Measurements from ENCODE around the gene SLC12A4.
"Not testable (repeated sequence)": the region's sequence is repeated elsewhere in the genome, so short reads cannot be mapped to it uniquely, and the experiment has no call there.

SLC12A4 gene

DNA sequence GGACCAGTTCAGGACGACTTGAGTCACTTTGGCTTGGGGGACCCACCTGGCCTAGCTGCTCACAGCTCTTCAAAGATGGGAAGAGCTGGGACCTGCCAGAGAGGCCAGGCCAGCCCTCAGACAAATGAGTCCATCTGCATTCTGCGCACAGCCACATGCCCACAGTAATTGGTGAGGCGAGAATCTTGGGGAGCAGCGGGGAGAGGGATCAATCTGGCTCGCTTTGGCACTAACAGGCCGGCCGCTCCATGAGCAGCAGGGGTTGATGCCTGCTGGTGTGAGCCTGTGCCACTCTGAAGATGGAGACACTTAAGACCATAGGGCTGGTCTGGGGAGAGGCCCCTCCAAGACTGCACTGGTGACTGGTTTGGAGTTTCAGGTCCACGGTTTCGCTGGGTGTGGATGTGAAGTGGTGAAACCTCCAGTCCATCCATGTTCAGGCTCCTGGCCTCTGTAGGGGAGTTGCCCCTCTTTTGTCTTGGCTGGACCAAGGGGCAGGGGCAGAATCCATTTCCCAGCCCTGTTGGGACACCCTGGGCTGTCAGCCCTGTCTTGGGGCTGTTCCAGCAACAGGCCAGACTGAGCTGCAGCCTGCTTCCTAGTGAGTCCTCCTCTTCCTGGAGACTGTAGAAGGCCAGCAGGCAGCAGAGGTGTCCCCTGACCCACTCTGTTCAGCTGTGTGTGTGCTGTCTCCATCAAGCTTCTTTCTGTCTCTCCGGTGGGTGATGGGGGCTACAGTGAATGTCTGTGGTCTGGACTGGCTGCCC, 44.1 kb downstream of the SLC12A4 start:
- DNase-seq, result no peak

GRCh38 chr16:67923414-67924116, 44.9 kb downstream of the SLC12A4 start:
- no peak for DNase-seq

- no peak for DNase-seq
These were observed 45.7 kb downstream of the SLC12A4 start for GRCh38 chr16:67922740-67923139.

- no peak for DNase-seq
These were observed 46.2 kb downstream of the SLC12A4 start for GRCh38 chr16:67922221-67922620.

DNA sequence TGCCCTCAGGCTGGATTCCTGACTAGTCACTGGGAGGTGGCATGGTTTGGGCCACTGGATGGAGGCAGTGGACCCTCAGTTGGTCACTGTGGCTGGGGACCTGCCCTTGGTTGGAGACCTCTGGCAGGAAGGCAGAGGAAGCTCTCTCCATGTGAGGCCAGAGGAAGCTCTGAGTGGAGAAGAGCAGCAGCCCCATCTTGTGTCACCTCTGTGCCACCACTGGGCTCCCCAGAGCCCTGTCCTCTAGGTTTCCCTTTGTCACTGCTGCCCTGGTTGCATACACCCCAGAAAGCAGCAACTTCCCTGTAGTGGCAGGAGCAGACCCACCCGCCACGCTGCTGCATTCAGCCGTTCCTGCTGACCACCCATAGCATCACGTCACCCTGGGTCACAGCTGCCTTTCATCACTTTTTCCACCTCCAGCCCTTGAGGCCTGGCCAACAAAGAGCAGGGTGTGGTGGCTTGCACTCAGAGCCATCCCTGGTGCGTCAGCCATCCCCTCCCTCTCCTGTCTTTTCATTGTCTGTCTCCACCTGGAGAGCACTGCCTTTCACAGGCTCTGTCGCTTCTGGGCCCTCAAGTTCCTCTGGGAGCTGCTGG, 48.7 kb downstream of the SLC12A4 start:
- no peak for DNase-seq

DNA sequence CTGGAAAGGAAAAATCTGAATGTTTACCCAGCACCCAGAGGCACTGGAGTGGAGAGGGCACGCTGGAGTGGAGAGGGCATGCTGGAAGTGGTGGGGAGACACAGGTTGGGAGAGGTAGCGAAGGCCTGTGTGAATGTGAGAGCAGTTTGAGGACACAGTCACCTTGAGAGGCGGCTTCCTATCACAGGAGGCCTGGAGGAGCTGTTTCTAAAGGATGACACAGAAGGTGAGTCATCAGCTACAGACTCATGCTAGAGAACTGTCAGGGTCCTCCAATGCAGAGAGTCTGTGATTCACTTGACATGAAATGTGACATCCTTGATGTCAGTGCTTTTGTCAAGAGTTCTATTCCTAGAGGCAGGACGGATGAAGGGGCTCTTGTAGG, 50.6 kb downstream of the SLC12A4 start:
- no peak for DNase-seq

- no peak for DNase-seq
These were observed 51.1 kb downstream of the SLC12A4 start for GRCh38 chr16:67917140-67917851.

- no peak for DNase-seq
These were observed 52.4 kb downstream of the SLC12A4 start for GRCh38 chr16:67915831-67916723.

DNA sequence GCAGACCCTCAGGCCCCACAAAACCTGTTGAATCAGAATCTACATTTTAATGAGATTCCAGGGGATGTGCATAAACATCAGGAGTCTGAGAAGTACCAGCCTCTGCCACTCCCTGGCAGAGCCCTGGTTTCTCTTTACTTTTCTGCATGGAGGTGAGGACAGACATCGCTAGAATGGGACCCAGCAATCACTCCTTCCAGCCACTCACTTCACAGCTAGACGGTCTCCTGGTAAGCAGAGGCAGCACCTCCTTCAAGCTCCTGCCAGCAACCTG, 53.0 kb downstream of the SLC12A4 start:
- not testable (repeated sequence) for DNase-seq

DNA sequence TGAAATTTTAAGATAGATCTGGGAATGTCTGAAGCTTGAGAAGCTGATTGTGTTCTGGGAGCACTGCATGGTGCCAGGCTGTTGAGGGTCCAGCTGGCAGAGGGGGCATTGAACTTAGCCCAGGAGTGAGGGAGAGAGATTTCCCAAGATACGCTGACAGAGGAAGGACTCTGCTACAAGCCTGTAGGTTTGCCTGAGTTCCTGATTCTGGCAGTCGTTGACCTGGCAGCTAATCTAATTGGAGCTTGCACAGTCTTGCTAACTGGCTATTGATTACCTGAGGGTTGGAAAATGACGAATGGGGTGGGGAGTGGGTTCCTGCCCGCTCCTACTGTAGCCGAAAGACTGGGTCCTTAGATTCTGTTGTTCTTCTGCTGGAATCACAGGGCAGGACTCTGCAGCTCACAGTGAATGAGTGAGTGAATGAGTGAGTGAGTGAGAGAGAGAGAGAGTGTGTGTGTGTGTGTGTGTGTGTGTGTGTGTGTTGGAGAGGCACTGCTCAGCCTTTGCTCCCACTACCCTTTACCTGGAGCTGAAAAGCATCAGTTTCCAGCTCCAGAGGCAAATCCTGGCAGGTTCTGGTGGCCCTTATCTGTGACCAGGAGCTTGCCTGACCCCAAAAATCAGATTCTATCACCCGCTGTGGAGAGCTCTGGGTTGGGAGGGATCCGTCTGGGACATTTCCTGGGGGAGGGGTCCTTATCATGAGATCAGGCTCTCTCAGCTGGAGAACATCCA, 53.5 kb downstream of the SLC12A4 start:
- no peak for DNase-seq

DNA sequence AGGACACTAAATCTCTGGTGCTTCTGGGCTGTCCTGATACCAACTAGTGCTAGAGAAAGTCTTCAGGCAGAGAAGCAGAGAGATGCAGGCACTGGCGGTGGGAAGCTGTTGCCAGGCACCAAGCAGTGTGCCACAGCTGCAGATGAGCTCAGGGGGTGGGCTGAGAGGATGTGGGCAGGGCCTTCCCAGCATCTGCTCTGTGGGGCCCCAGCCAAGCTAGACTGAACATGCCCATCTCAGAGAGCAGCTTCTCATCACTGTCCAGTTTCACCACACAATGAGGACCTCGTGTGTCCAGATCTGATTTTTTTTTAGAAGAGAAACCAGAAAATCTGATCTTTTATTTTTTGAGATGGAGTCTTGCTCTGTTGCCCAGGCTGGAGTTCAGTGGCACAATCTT, 58.3 kb downstream of the SLC12A4 start:
- no peak for DNase-seq

GRCh38 chr16:67909056-67909742, 59.2 kb downstream of the SLC12A4 start:
- DNase-seq, result no peak

GRCh38 chr16:67907397-67908180, 60.8 kb downstream of the SLC12A4 start:
- DNase-seq, result no peak

GRCh38 chr16:67902831-67903230, 65.6 kb downstream of the SLC12A4 start:
- DNase-seq, result no peak

- DNase-seq, result no peak
These were observed 66.7 kb downstream of the SLC12A4 start for GRCh38 chr16:67901734-67902133.

DNA sequence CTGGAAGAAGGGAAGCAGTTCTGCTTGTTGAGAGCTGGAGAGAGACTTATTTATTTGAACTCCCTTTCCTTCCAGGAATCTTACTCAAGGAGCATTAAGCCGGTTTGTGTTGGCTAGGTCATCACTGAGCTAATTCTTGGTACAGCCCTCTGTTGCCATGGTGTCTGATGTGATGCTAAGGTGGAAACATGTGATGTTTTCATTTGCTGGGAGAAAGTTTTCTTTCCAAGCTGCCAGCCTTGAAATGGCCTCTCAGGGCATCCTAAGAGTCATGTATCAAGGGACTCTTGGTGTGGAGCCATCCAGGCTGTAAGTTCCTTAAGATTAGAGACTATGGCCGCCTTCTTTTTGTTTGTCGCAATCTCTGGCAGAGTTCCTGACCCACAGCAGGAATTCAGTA, 71.2 kb downstream of the SLC12A4 start:
- DNase-seq, result no peak

- no peak for DNase-seq
These were observed 74.6 kb downstream of the SLC12A4 start for GRCh38 chr16:67893743-67894399.

Measured in CD4-positive, alpha-beta T cell treated with Interleukin-17A for 1 hour (primary cell).